WTC11 (cell line): ENCODE data around the gene CLK1. TPM values are rescaled to one million over a fixed set of nuclear protein-coding genes. Genes with fewer than 3 reads are reported as not detected.
A peak's percentile ranks its signal among the peaks of the same experiment; 100 is the strongest.

ENCODE experiments used
- ATAC-seq: fragments of 200-7000 bp; cut with Tn5 transposase; 2 replicates; pipeline ENCODE4 v1.10.0; 2021; ENCODE audit warnings: mild to moderate bottlenecking, moderate library complexity
- CTCF ChIA-PET: fragments of 300-600 bp; sonication (Branson Sonifier 250); formaldehyde crosslinking; loops from one replicate; lab custom pipeline; 2021; ENCODE audit warnings: antibody characterized with exemption; lab: Charles Lee
- POLR2A ChIA-PET: fragments of 350-600 bp; sonication (Branson Sonifier 250); formaldehyde crosslinking; loops from one replicate; lab custom pipeline; 2021; ENCODE audit warnings: antibody characterized with exemption; lab: Charles Lee
- DNase-seq: peaks from one replicate; pipeline ENCODE4 v3.0.0; 2021; ENCODE audit warnings: low spot score
- H3K27ac Mint-ChIP-seq: 2 replicates; pipeline ENCODE4 v1.8.0; 2021; ENCODE audit warnings: mixed read lengths
- H3K27me3 Mint-ChIP-seq: 2 replicates; pipeline ENCODE4 v1.8.0; 2021; ENCODE audit warnings: low read depth, mild to moderate bottlenecking, moderate library complexity, mixed read lengths
- H3K36me3 Mint-ChIP-seq: 2 replicates; pipeline ENCODE4 v1.8.0; 2021; ENCODE audit warnings: mixed read lengths
- H3K4me1 Mint-ChIP-seq: 2 replicates; pipeline ENCODE4 v1.8.0; 2022; ENCODE audit warnings: mixed read lengths
- H3K4me3 Mint-ChIP-seq: 2 replicates; pipeline ENCODE4 v1.8.0; 2021; ENCODE audit warnings: mild to moderate bottlenecking, moderate library complexity, mixed read lengths
- H3K9me3 Mint-ChIP-seq: 2 replicates; pipeline ENCODE4 v1.8.0; 2021; ENCODE audit warnings: mixed read lengths
- GRHL2 ChIP-seq: fragments of 250-450 bp; sonication (Bioruptor Pico); IDR thresholded peaks from 2 replicates; pipeline ENCODE4 v1.8.0; 2022; ENCODE audit warnings: mild to moderate bottlenecking, moderate library complexity; ENCODE audit not compliant: insufficient replicate concordance, severe bottlenecking
- IRF2 ChIP-seq: sonication (generic); formaldehyde crosslinking; IDR thresholded peaks from 2 replicates; pipeline ENCODE4 v1.8.0; 2022; ENCODE audit warnings: low read depth, missing genetic modification reagents, borderline replicate concordance
- MXD4 ChIP-seq: fragments of 250-450 bp; sonication (Bioruptor Pico); IDR thresholded peaks from 2 replicates; pipeline ENCODE4 v1.8.0; 2021; ENCODE audit warnings: mild to moderate bottlenecking, moderate library complexity, borderline replicate concordance
- NFATC4 ChIP-seq: fragments of 250-450 bp; sonication (Bioruptor Pico); IDR thresholded peaks from 2 replicates; pipeline ENCODE4 v1.9.0; 2021; ENCODE audit warnings: mild to moderate bottlenecking
- NR1H2 ChIP-seq: sonication (generic); formaldehyde crosslinking; IDR thresholded peaks from 2 replicates; pipeline ENCODE4 v1.9.0; 2021; ENCODE audit warnings: mild to moderate bottlenecking, moderate library complexity, missing genetic modification reagents
- ZBTB21 ChIP-seq: sonication (generic); formaldehyde crosslinking; IDR thresholded peaks from 2 replicates; pipeline ENCODE4 v1.8.1; 2023; ENCODE audit warnings: mild to moderate bottlenecking, missing genetic modification reagents, borderline replicate concordance
- ZNF138 ChIP-seq: sonication (generic); formaldehyde crosslinking; conservative IDR thresholded peaks from 2 replicates; pipeline ENCODE4 v1.8.1; 2022; ENCODE audit warnings: mild to moderate bottlenecking, moderate library complexity, missing genetic modification reagents
- ZNF219 ChIP-seq: sonication (generic); formaldehyde crosslinking; IDR thresholded peaks from 2 replicates; pipeline ENCODE4 v1.8.0; 2023; ENCODE audit warnings: missing genetic modification reagents, mild to moderate bottlenecking, borderline replicate concordance
- ZNF416 ChIP-seq: fragments of 250-450 bp; sonication (Bioruptor Pico); IDR thresholded peaks from 2 replicates; pipeline ENCODE4 v1.9.0; 2021; ENCODE audit warnings: mild to moderate bottlenecking, inconsistent platforms
- total RNA-seq: library from RNA; stranded (reverse); gene quantifications from 3 replicates; pipeline ENCODE4 v1.2.3, GENCODE V29; 2021
- TF ChIP-seq, protein P1 (sequence below): sonication (generic); formaldehyde crosslinking; IDR thresholded peaks from 2 replicates; pipeline ENCODE4 v1.8.1; 2022; ENCODE audit warnings: mild to moderate bottlenecking, moderate library complexity, missing genetic modification reagents
- TF ChIP-seq, protein P2 (sequence below): sonication (generic); formaldehyde crosslinking; IDR thresholded peaks from 2 replicates; pipeline ENCODE4 v1.8.0; 2023; ENCODE audit warnings: missing genetic modification reagents
- TF ChIP-seq, protein P3 (sequence below): sonication (generic); formaldehyde crosslinking; IDR thresholded peaks from 2 replicates; pipeline ENCODE4 v1.8.1; 2022; ENCODE audit warnings: low read depth, missing genetic modification reagents, borderline replicate concordance
- TF ChIP-seq, protein P4 (sequence below): fragments of 250-450 bp; sonication (Bioruptor Pico); IDR thresholded peaks from 2 replicates; pipeline ENCODE4 v2.1.2; 2022; ENCODE audit warnings: mild to moderate bottlenecking, moderate library complexity
- TF ChIP-seq, protein P5 (sequence below): sonication (generic); formaldehyde crosslinking; IDR thresholded peaks from 2 replicates; pipeline ENCODE4 v1.8.1; 2023; ENCODE audit warnings: mild to moderate bottlenecking, missing genetic modification reagents, moderate library complexity
- TF ChIP-seq, protein P6 (sequence below): sonication (generic); formaldehyde crosslinking; IDR thresholded peaks from 2 replicates; pipeline ENCODE4 v1.8.0; 2022; ENCODE audit warnings: mild to moderate bottlenecking, missing genetic modification reagents

CLK1 gene
- total RNA-seq, 1 experiment from 2014 or later = 25.5 TPM

DNA sequence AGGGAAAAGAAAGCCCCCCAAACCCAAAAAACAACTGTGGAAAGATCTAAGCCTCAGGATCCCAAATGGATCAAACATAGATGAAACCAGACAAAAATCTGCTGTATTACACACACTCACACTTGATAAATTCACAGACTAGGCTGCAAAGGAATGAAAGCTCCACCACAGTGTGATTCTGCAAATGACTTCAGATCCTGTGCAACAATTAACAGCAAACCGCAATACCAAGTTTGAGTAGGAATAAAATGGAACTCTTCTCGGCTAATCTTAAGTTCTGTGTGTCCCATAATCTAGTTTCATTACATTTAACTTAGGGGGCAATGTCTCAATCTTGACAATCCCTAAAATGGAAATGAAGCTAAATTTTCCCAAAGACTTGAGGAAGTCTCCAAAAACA, 11.9 kb downstream of the CLK1 start:
- Mint-ChIP-seq H3K27ac (peak overlapping the region; percentile 72; the same call in 1 of the 2 replicates), H3K4me3 (no peak overlapping the region), H3K9me3 (no peaks in the 10 kb centered on the region), H3K36me3 (peaks cover 57% of the 10 kb centered on the region), H3K27me3 (no peaks in the 10 kb centered on the region), H3K4me1 (no peaks in the 10 kb centered on the region)
- POLR2A ChIA-PET = interaction anchor here (1.1 kb wide), 1 partner anchor 17 kb away, joined by 3 read pairs; no protein-coding TSS in a partner anchor
- TF ChIP-seq, protein P1, sequence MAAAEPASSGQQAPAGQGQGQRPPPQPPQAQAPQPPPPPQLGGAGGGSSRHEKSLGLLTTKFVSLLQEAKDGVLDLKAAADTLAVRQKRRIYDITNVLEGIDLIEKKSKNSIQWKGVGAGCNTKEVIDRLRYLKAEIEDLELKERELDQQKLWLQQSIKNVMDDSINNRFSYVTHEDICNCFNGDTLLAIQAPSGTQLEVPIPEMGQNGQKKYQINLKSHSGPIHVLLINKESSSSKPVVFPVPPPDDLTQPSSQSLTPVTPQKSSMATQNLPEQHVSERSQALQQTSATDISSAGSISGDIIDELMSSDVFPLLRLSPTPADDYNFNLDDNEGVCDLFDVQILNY = no peak
- TF ChIP-seq ZNF138 (CRISPR knock-in tag) (no peak), NR1H2 (no peak)
- TF ChIP-seq, protein P2, sequence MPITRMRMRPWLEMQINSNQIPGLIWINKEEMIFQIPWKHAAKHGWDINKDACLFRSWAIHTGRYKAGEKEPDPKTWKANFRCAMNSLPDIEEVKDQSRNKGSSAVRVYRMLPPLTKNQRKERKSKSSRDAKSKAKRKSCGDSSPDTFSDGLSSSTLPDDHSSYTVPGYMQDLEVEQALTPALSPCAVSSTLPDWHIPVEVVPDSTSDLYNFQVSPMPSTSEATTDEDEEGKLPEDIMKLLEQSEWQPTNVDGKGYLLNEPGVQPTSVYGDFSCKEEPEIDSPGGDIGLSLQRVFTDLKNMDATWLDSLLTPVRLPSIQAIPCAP (CRISPR knock-in tag) = no peak
- ATAC-seq (no peak), DNase-seq (no peak)
- CTCF ChIA-PET = no interaction called here

DNA sequence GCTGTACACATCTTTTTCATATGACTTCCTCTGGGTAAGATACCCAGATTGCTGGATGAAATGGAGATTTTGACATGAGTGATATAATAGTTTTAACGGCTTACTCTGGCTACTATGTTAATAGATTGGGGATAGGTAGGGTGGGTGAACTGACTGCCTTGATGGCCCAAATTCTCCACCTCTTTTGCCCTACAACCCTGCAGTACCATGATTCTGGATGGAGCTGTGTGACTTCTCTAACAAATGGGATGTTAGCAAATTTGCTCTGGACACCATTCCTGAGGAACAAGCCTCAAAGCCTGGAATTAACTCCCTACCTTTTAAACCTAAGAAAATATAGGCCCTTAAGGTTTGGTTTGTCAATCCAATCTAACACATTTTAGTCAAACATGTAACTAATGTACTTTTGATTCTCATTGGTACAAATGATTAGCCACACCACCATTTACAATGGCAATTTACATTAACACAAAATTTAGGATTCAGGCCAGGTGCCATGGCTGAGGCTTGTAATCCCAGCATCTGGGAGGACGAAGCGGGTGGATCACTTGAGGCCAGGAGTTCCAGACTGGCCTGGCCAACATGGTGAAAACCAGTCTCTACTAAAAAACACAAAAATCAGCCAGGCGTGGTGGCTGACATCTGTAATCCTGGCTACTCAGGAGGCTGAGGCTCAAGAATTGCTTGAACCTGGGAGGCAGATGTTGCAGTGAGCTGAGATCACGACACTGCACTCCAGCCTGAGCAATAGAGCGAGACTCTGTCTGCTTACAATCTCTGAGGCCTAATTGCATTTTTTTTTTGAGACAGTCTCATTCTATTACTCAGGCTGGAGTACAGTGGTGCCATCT, 12.8 kb downstream of the CLK1 start:
- TF ChIP-seq MXD4 (CRISPR knock-in tag) (no peak), NR1H2 (no peak), NFATC4 (CRISPR knock-in tag) (no peak), GRHL2 (CRISPR knock-in tag) (no peak), ZNF416 (CRISPR knock-in tag) (no peak), ZBTB21 (CRISPR knock-in tag) (no peak), ZNF219 (CRISPR knock-in tag) (no peak), IRF2 (CRISPR knock-in tag) (no peak)
- TF ChIP-seq, protein P3, sequence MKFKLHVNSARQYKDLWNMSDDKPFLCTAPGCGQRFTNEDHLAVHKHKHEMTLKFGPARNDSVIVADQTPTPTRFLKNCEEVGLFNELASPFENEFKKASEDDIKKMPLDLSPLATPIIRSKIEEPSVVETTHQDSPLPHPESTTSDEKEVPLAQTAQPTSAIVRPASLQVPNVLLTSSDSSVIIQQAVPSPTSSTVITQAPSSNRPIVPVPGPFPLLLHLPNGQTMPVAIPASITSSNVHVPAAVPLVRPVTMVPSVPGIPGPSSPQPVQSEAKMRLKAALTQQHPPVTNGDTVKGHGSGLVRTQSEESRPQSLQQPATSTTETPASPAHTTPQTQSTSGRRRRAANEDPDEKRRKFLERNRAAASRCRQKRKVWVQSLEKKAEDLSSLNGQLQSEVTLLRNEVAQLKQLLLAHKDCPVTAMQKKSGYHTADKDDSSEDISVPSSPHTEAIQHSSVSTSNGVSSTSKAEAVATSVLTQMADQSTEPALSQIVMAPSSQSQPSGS (CRISPR knock-in tag) = no peak
- TF ChIP-seq, protein P4, sequence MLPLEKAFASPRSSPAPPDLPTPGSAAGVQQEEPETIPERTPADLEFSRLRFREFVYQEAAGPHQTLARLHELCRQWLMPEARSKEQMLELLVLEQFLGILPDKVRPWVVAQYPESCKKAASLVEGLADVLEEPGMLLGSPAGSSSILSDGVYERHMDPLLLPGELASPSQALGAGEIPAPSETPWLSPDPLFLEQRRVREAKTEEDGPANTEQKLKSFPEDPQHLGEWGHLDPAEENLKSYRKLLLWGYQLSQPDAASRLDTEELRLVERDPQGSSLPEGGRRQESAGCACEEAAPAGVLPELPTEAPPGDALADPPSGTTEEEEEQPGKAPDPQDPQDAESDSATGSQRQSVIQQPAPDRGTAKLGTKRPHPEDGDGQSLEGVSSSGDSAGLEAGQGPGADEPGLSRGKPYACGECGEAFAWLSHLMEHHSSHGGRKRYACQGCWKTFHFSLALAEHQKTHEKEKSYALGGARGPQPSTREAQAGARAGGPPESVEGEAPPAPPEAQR (CRISPR knock-in tag) = no peak
- TF ChIP-seq, protein P5, sequence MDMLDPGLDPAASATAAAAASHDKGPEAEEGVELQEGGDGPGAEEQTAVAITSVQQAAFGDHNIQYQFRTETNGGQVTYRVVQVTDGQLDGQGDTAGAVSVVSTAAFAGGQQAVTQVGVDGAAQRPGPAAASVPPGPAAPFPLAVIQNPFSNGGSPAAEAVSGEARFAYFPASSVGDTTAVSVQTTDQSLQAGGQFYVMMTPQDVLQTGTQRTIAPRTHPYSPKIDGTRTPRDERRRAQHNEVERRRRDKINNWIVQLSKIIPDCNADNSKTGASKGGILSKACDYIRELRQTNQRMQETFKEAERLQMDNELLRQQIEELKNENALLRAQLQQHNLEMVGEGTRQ (CRISPR knock-in tag) = no peak
- TF ChIP-seq, protein P6, sequence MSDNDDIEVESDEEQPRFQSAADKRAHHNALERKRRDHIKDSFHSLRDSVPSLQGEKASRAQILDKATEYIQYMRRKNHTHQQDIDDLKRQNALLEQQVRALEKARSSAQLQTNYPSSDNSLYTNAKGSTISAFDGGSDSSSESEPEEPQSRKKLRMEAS = no peak
- ChIA-PET POLR2A (interaction anchor here (1.1 kb wide), 1 partner anchor 18 kb away, joined by 3 read pairs; no protein-coding TSS in a partner anchor), CTCF (no interaction called here)
- Mint-ChIP-seq H3K9me3 (no peaks in the 10 kb centered on the region), H3K27me3 (no peaks in the 10 kb centered on the region), H3K27ac (peak overlapping the region; percentile 47), H3K4me1 (no peaks in the 10 kb centered on the region), H3K4me3 (no peak overlapping the region), H3K36me3 (peaks cover 47% of the 10 kb centered on the region)
- ATAC-seq (no peak), DNase-seq (no peak)
